Dedifferentiated amniotic fluid mesenchymal stem cell (primary cell): ENCODE data around the gene RITA1.
"Not testable (repeated sequence)": the region's sequence is repeated elsewhere in the genome, so short reads cannot be mapped to it uniquely, and the experiment has no call there.

ENCODE experiments used
- DNase-seq: peaks from one replicate; pipeline ENCODE4 v3.0.0-alpha.2; 2016; ENCODE audit errors: extremely low spot score

Gene RITA1

DNA sequence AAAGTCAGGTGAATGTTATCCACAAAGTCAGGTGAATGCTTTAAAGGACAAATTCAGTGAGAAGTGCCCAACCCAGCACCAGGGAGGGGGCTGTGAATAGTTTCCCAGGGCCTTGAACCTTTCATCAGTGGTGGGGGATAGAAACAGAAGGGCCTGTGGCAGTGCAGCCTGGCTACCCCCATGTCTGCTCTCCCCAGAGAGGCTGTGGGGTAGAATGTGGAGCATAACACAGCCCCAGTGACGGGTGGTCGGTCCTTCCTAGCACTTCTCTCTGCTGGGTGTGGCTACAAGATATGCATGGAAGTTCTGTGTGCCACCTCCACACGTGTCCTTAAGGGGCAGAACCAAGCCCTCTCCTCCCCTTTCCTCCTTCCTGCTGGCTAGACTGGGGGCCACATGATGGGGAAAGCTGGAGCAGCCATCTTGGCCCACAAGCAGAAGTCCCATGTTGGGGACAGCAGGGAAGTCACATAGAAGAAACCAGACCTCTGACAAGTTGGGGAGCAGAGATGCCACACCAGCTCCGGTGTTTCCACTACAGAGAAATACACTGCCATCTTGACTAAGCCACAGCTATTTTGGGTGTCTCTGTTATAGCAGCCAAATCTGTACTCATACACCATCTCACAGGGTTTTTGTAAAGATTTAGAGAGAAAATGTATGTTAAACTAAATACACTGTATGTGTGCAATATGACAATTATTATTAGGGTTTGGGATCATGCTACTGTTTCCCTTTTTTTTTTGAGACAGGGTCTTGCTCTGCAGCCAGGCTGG, 17.0 kb downstream of the RITA1 start:
- DNase-seq, result no peak

DNA sequence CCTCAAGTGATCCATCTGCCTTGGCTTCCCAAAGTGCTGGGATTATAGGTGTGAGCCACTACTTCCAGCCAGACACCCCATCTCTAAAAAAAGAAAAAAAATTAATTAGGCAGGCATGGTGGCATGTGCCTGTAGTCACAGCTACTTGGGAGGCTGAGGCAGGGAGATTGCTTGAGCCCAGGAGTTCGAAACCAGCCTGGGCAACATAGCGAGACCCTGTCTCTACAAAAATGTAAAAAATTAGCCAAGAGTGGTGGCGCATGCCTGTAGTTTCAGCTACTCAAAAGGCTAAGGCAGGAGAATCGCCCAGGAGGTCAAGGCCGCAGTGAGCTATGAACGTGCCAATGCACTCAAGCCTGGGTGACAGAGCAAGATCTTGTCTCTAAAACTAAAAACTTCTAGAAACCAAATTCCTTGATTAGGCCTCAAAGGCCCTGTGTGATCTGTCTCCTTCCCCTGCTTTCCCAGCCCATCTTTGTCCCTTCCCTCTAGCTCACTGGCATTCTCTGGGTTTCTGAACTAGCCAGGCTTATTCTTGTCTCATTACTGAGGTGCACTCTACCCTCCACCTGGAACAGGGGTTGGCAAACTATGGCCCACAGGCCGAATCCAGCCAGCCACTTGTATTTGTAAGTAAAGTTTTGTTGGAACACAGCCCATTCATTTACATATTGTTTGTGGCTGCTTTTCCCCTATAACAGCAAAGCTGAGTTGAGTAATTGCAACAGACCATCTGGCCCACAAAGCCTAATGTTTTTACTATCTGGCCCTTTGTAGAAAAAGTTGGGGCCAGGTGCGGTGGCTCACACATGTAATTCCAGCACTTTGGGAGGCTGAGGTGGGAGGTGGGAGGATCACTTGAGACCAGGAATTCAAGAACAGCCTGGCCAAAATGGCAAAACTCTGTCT, 18.6 kb downstream of the RITA1 start:
- DNase-seq, result no peak

GRCh38 chr12:113204804-113205203, 19.3 kb downstream of the RITA1 start:
- DNase-seq, result no peak

GRCh38 chr12:113206802-113207201, 21.3 kb downstream of the RITA1 start:
- DNase-seq, result not testable (repeated sequence)

GRCh38 chr12:113207613-113208040, 22.1 kb downstream of the RITA1 start:
- no peak for DNase-seq

- no peak for DNase-seq
Measured at GRCh38 chr12:113208041-113208934, 22.8 kb downstream of the RITA1 start.

- DNase-seq, result no peak
Measured at GRCh38 chr12:113211160-113211559, 25.6 kb downstream of the RITA1 start.

- peak; percentile 98 for DNase-seq
Measured at GRCh38 chr12:113214895-113215400, 29.4 kb downstream of the RITA1 start.

GRCh38 chr12:113216027-113216426, 30.5 kb downstream of the RITA1 start:
- no peak for DNase-seq

DNA sequence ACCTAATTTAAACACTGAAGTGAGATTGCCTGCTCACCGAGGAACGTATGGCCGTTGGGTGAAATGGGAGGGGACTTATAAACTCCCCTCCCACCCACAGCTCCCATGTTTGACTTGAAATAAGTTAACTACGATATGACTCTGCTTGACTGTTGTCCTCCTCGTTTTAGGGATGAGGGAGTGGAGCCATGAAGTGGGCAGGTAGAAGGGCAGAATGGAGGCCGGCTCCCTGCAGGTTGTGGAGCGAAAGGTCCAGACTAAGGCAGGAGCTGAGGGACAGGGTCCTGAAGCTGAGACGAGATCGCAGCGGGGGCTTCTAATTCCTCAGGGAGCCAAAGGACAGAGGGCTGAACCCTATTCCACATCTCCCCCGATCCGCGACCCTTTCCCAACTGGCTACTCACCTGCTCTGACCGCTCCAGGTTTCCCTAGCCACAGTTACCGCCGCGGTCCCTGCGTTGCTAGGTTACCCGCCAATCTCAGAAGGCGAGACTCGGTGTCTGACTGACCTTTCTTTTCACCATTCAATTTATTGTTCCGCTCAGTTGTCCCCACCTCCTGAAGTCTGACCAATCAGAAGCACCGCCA, 35.2 kb downstream of the RITA1 start:
- DNase-seq, result no peak

- DNase-seq, result peak; percentile 100
Measured at GRCh38 chr12:113221181-113221996, 35.9 kb downstream of the RITA1 start, which contains the start of gene TPCN1. Gene TPCN1, plus strand, starts transcription at chr12:113221464. Its CDS starts 5,389 bp downstream, at chr12:113226853.

GRCh38 chr12:113221997-113222729, 36.6 kb downstream of the RITA1 start:
- DNase-seq, result no peak

GRCh38 chr12:113222730-113223531, 37.4 kb downstream of the RITA1 start:
- DNase-seq, result peak; percentile 68

DNA sequence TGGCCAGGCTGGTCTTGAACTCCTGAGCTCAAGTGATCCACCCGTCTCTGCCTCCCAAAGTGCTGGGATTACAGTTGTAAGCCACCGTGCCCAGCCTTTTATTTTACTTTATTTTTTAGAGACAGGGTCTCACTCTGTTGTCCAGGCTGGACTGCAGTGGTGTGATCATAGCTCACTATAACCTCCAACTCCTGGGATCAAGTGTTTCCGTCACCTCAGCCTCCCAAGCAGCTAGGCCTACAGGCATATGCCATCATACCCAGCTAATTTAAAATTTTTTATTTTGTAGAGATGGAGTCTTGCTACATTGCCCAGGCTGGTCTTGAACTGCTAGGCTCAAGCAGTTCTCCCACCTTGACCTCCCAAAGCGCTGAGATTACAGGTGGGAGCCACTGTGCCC, 39.4 kb downstream of the RITA1 start:
- no peak for DNase-seq

DNA sequence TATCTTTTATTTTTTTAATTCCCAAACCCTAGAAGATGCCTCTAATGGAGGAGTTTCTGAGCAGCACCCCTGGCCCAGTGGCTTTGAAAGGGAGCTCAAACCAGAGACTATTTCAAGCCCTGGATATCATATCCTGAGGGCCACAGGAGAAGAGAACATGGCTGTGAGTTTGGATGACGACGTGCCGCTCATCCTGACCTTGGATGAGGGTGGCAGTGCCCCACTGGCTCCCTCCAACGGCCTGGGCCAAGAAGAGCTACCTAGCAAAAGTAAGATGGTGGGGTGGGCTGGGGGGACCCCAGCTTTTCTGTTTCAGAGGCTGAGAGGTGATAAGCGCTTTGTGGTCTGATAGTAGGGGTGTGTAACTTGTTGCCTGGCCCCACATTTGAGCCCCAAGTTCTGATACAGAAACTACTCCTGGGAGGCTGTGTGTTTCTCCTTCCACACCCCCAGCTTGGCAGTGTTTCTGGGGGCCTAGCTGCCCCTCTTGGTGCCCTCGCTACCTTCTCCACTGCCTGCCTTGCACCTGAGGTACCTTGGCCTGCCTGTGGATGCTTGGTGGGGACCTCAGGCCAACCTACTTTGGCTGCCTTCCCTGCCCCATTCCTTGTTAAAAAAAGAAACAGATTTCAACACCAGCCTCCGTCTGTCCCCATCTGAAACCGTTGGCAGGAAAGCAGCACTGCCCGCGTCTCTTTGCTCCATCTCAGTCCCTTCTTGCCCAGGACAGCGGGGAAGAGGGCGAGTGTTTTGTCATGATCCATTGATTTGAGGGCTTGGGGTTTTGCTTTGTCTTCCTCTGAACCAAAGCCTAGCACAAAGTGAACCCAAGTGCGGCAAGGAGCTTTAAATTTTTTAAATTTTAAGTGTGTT, 41.4 kb downstream of the RITA1 start:
- DNase-seq, result no peak

DNA sequence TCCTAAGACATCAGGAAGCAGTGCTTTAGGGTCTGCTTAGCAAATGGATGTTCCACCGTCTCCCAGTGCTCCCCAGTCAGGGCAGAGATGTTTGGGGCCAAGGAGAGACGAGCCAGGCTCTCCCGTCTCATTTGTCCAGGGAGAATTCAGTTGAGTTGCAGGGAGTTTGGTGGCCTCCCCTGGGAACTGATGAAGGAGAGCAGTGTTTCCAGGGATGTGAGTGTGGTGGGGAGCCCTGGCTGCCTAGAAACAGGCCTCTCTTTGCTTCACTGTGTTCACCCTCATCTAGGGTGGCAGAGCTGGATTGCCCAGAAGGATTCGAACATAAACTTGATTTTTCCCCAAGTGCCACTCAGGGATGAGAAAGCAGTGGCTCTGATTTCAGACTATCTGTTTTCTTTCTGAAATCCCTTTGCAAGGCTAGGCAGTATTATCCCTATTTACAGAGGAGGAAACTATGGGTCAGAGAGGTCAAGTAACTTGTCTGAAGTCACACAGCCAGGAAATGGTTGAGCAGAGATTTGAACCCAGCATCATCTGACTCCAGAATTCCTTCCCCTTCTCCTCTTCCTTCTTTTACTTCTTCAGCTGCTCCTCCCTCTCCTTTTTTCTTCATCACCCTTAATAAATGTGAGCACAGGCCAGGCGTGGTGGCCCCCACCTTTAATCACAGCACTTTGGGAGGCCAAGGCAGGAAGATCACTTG, 42.3 kb downstream of the RITA1 start:
- DNase-seq, result no peak
